ENCODE measurements around the gene NMNAT2. TPM values are rescaled to one million over a fixed set of nuclear protein-coding genes. Genes with fewer than 3 reads are reported as not detected.

Gene NMNAT2
- total and polyA plus RNA-seq, 2 of the 4 experiments (the other 2 are of a cell fraction) = 0.36 to 2.4 TPM

DNA sequence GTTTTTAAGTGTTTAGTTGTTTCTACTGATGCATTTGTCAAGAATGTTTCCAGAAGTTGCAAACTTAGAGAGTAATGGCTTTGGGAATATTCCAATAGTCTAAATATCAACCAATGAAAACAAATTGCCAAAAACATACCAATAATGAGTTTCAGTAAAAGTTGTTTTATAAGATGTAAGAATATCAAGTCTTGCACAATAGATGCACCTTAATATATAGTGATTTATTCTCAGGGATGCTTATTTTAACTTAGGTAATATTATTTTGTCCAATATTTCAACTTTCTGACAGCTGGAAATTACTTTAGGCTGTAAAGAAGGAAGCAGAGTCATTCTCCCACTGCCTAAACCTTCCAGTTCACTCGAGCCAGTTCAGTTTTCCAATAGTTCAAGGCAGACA is 5.4 kb upstream of the NMNAT2 start:
- Histone ChIP-seq H3K27ac (ENCODE audit: insufficient read depth, low read length) (no peak overlapping the region), H3K9ac (ENCODE audit: low read depth, low read length) (no peak overlapping the region), H4K8ac (ENCODE audit: low read depth in 2 of 2, low read length in 2 of 2) (no peak overlapping the region), H2AK9ac (replicated peaks; ENCODE audit: low read depth, low read length, poor library complexity) (no peak overlapping the region), H4K5ac (ENCODE audit: low read depth, low read length) (no peak overlapping the region), H3K4me2 (ENCODE audit: low read depth, low read length) (no peak overlapping the region), H4K20me1 (ENCODE audit: insufficient read depth, low read length) (no peaks in the 10 kb centered on the region), H2AK5ac (ENCODE audit: low read depth, low read length) (no peak overlapping the region), H2BK15ac (ENCODE audit: low read depth, low read length) (no peak overlapping the region), H3K36me3 (ENCODE audit: control insufficient read depth, insufficient read depth, low read length) (no peaks in the 10 kb centered on the region), H3K4ac (ENCODE audit: low read depth, low read length) (no peak overlapping the region), H2BK20ac (ENCODE audit: low read depth, low read length) (no peak overlapping the region), H3K27me3 (ENCODE audit: control insufficient read depth, insufficient read depth, low read length) (peaks cover 17% of the 10 kb centered on the region), H3K4me1 (ENCODE audit: control insufficient read depth, insufficient read depth, low read length) (no peaks in the 10 kb centered on the region), H3K79me1 (ENCODE audit: low read depth in 1 of 2, low read length in 2 of 2) (no peaks in the 10 kb centered on the region), H3K9me3 (ENCODE audit: control insufficient read depth, insufficient read depth, low read length) (no peaks in the 10 kb centered on the region), H3K18ac (ENCODE audit: low read depth, low read length) (no peak overlapping the region), H3K23ac (ENCODE audit: low read depth, low read length) (no peak overlapping the region), H3K56ac (ENCODE audit: extremely low read depth, insufficient read depth, low read length) (no peak overlapping the region), H2BK120ac (ENCODE audit: low read depth, low read length) (no peak overlapping the region), H4K91ac (ENCODE audit: insufficient read depth, low read depth, low read length) (no peak overlapping the region), H3K14ac (replicated peaks; ENCODE audit: low read depth, low read length) (no peak overlapping the region), H2AFZ (replicated peaks; ENCODE audit: low read length, poor library complexity) (no peak overlapping the region), H2BK5ac (ENCODE audit: low read depth, low read length, poor library complexity, severe bottlenecking) (no peak overlapping the region), H3K9me1 (ENCODE audit: insufficient read depth, low read length) (no peaks in the 10 kb centered on the region), H3K4me3 (ENCODE audit: insufficient read depth, low read depth, low read length) (no peak overlapping the region)
- intact Hi-C loops (cut with micrococcal nuclease) (no loop called here), in situ Hi-C loops (cut with MboI; ENCODE audit: low sequenced_read_pairs) (no loop called here), dilution Hi-C loops (cut with HindIII; ENCODE audit: low sequenced_read_pairs, unreplicated experiment) (no loop called here)
- BruUV-seq (replicated peaks) = no TSS peak
- TF ChIP-seq SMC3 (IDR thresholded peaks at IDR 0.05; ENCODE audit: low read depth, low read length) (no peak), CEBPB (IDR thresholded peaks at IDR 0.05; ENCODE audit: low read depth, low read length) (peak; percentile 43; the same call in 1 of the 2 replicates), CHD1 (IDR thresholded peaks at IDR 0.05; ENCODE audit: low read depth, low read length) (no peak), RAD21 (IDR thresholded peaks at IDR 0.05; ENCODE audit: low read length) (no peak)
- ATAC-seq (ENCODE audit: low read depth) (no peak), DNase-seq (no peak)
- POLR2A ChIA-PET (ENCODE audit: unreplicated experiment) = no interaction called here
- WGBS, 2 experiments (ENCODE audit: extremely low coverage in 2 of 2, insufficient read length in 1 of 2) = no CpG with 5 or more reads among the region's 1 CpG
- CTCF ChIA-PET = no interaction called here

All from IMR-90 (cell line).